ENCODE measurements around the gene SAMD4B.
"Not testable (repeated sequence)": the region's sequence is repeated elsewhere in the genome, so short reads cannot be mapped to it uniquely, and the experiment has no call there.

Gene SAMD4B

GRCh38 chr19:39341719-39342604, at the start of gene SAMD4B:
Gene SAMD4B, plus strand, starts transcription at chr19:39342421. Its CDS starts 14,473 bp downstream, at chr19:39356894.
- DNase-seq, result peak; percentile 98 to 99

GRCh38 chr19:39293394-39293793, 48.8 kb upstream of the SAMD4B start:
- DNase-seq, result no peak

- no peak for DNase-seq
Measured at GRCh38 chr19:39296055-39296645, 46.1 kb upstream of the SAMD4B start, which contains the start of gene IFNL1. Gene IFNL1, plus strand, starts transcription at chr19:39296407. Its CDS starts 15 bp downstream, at chr19:39296422.

- DNase-seq, result no peak
Measured at GRCh38 chr19:39296906-39297305, 45.3 kb upstream of the SAMD4B start.

DNA sequence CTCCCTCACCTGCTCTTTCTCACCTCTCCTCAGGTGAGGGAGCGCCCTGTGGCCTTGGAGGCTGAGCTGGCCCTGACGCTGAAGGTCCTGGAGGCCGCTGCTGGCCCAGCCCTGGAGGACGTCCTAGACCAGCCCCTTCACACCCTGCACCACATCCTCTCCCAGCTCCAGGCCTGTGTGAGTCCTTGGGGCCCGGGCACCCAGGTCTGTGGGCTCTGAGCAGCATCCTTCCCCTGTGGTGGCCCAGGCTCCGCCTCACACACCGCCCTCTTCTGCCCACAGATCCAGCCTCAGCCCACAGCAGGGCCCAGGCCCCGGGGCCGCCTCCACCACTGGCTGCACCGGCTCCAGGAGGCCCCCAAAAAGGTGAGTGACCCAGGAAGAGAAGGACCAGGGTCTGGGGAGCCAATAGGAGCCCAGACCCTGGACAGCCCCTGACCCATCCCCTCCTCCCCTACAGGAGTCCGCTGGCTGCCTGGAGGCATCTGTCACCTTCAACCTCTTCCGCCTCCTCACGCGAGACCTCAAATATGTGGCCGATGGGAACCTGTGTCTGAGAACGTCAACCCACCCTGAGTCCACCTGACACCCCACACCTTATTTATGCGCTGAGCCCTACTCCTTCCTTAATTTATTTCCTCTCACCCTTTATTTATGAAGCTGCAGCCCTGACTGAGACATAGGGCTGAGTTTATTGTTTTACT, 44.1 kb upstream of the SAMD4B start:
- no peak for DNase-seq

DNA sequence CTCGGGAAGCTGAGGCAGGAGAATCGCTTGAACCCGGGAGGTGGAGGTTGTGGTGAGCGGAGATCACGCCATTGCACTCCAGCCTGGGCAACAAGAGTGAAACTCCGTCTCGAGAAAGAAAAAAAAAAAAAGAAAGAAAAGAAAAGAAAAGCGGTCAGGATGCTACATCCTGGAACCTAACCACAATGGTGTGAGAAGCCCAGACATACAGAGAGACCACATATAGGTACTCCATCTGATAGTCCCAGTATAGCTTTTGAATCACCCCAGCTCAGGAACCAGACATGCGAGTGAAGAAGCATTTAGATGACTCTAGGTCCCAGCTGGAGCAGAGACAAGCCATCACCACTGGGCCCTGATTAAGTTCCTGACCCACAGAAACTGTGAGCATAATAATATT, 42.8 kb upstream of the SAMD4B start:
- no peak for DNase-seq

- no peak for DNase-seq
Measured at GRCh38 chr19:39299832-39300231, 42.4 kb upstream of the SAMD4B start.

DNA sequence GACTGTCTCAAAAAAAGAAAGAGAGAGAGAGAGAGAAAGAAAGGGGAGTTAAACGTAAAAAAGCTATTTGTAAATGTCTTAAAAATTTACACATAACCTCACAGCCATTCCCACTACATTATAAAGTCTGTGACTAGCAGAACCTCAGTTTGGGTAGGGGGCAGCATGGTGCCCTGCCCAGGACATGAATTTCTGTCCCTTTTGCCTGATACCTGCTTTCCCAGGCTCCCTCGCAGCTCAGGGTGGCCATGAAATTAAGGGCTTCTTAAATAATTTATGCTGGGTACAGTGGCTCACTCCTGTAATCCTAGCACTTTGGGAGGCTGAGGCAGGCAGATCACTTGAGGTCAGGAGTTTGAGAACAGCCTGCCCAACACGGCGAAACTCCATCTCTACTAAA, 41.2 kb upstream of the SAMD4B start:
- DNase-seq, result no peak

DNA sequence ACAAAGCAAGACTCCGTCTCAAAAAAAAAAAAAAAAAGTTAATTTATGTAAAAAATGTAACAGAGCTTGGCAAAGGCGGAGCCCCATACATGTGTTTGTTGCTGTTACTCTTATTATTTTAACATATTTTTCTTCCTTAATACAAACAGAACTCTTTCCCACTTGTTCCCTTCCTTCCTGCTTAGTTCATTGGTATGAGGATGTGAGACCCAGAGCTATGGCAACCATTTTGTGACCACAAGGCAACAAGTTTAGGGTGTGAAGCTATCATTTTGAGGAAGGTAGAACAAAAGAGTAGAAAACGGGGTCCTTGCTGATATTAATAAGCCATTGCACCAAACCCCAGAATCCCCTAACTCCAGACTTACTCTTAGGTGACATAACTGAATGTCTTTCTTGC, 40.7 kb upstream of the SAMD4B start:
- no peak for DNase-seq

DNA sequence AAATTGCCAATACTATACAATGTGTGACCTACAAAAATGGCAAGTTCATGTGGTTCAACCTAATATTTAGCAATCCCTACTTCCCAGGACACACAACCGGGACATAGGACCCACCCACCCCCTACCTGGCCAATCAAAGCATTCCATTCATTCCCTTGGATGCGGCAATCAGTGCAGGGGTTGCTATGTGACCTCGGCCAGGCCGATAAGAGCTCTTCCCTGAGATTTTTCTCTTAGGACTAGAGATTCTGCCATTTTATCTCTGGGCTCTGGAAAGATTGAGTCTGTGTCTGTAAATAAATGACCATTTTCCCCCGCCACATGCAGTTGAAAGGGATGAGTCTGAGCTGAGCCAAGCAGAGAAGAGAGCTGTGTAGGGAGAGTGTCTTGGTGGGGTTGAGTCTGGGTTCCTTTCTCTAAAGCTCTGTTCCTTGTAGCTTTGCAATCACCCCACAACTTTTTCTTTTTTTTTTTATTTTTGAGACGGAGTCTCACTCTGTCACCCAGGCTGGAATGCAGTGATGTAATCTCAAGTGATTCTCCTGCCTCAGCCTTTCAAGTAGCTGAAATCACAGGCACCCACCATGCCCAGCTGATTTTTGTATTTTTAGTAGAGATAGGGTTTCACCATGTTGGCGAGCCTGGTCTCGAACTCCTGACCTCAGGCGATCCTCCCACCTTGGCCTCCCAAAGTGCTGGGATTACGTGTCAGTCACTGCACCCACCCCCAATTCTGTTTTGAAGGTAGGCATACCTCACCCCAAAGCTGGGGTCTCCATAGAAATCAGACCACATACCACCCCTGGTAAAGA, 38.6 kb upstream of the SAMD4B start:
- no peak for DNase-seq

- no peak for DNase-seq
Measured at GRCh38 chr19:39304185-39304513, 38.1 kb upstream of the SAMD4B start.

DNA sequence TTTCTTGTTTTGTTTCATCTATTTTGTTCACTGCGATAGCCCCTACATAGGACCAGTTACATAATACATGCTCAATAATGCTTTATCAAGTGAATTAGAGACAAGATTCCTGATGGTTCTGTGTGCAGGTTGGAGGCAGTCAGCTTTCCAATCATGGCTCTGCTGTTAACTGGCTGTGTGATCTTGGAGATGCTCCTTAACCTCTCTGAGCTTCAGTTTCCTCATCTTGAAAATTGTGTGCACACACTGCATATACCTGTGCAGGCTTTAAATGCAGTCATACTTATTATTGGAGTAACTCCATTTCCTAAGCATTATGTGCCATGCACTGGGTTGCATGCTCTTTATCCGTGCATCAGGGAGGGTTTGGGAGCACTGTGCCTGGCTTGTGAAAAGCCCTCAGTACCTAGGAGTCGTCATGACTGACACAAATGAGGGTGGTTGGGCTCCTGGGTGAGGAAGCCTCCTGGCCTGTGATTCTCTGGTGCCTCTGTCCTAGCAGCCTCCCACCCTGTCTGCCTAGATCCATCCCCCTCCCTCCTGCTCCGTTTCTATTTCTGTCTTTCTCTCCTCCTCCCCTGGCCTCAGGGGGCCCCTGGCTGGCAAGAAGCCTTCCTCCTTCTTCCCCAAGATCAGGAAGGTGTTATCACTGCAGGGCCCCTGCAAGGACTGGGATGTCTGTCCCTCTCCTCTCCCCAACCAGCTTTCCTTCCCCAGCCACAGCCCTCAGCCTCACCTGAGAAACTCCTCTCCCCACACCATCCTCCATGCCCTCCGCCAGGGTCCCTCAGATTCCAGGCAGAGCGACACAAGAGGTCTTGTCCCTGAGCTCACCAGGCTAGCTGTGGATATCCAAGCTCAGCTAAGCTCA, 37.3 kb upstream of the SAMD4B start:
- no peak for DNase-seq

- DNase-seq, result no peak
Measured at GRCh38 chr19:39306075-39306474, 36.1 kb upstream of the SAMD4B start.

DNA sequence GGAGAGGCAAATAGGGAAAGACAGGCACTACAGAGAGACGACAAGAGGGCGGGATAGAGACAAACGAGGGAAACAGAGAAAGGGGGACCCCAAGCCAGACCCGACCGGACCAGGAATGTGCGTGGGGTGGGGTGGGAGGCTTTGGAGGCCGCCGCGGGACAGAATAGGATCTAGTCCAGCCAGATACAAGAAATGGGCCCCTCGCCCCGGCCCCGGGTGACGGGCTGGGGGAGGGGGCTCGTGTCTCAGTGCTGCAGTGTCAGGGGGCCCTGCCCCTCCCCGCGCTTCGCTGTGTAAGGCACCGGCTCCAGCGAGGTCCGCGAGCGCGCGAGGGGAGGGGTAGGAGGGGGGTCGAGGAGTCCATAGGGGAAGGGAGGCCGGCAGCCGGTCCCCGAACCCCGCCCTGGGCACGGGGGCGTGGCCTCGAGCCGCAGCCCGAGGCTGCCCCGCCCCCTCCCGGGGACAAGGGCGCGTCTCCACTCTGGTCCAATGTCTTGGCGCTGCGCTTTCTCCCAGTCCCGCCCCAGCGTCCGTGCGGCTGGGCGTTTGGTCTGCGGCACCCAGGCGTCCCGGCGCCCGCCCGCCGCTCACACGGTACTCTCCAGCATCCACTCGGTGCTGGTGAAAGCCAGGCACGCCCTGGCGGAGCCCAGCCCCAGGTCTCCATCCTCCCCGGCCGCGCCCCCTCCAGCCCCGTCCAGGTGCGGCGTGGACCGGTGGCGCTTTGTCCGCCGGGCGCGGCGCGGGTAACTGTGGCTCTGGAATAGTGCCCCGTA, 35.0 kb upstream of the SAMD4B start:
- DNase-seq, result no peak

DNA sequence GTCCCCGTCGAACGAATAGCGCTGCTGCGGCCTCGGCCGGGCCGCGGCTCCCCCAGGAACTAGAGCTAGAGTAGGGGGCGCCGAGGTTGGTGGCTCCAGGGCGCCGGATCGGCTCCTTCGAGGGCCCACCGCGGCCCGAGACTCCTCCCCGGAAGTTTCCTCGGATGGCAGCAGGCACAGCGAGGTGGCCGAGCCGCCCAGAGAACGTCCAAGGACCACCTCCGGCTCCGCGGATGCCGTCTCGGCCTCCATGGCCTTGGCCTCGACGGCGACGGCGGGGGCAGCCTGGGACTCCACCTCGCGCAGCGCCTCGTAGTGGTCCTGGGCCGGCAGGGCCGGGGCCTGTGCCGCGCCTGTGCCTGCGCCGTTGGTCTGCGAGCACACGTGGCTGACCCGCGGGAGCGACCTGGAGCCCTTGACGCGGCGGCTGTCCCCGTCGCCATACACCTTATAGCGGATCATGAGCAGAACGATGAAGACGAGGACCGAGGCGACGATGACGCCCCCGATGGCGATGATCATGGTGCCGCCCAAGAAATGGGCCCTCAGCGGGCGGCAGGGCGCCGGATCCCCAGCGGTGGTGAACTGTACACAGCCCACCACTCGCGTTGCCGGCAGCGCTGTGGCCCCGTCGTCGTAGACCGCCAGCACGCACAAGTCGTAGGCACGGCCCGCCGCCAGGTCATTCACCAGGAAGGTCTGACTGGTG, 34.2 kb upstream of the SAMD4B start:
- no peak for DNase-seq

DNA sequence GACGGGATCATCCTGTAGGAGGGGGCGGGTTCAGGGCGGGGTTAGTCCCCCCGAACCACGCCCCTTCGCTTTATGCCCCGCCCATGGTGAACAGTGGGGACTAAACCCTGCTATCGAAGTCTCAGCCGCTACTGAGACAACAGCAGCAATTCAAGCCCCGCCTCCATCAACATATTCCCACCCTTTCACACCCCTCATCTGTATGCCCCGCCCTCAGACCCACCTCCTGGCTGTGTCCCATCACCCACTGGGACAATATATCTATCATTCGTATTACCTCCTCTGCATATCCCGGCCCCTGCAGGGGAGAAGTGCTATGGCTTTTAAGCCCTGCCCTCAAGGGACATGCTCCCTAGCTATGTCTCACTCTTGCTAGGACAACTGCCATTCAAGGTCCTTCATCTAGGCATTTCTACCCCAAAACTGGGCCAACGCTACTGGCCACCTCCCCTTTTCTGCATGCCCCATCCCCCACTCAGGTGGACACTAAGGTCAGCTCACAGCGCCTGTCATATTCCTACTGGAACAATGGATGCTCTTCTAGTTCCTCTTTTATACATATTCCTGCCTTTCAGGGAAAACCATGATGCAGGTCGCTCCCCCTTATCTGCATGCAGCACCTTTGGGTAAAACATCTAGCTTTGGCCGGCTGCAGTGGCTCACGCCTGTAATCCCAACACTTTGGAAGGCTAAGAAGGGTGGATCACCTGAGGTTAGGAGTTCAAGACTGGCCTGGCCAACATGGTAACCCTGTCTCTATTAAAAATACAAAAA, 33.5 kb upstream of the SAMD4B start:
- no peak for DNase-seq

DNA sequence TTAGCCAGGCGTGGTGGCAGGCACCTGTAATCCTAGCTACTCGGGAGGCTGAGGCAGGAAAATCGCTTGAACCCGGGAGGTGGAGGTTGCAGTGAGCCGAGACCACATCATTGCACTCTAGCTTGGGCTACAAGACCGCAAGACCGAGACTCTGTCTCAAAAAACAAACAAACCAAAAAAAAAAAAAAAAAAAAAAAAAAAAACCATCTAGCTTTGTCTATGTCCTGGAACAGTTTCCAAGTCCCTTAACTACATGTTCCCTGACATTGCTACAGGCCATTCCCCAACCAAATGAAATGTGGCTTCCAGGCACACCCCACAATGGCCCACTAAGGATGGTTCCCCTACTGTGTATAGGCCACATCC, 32.9 kb upstream of the SAMD4B start:
- not testable (repeated sequence) for DNase-seq

DNA sequence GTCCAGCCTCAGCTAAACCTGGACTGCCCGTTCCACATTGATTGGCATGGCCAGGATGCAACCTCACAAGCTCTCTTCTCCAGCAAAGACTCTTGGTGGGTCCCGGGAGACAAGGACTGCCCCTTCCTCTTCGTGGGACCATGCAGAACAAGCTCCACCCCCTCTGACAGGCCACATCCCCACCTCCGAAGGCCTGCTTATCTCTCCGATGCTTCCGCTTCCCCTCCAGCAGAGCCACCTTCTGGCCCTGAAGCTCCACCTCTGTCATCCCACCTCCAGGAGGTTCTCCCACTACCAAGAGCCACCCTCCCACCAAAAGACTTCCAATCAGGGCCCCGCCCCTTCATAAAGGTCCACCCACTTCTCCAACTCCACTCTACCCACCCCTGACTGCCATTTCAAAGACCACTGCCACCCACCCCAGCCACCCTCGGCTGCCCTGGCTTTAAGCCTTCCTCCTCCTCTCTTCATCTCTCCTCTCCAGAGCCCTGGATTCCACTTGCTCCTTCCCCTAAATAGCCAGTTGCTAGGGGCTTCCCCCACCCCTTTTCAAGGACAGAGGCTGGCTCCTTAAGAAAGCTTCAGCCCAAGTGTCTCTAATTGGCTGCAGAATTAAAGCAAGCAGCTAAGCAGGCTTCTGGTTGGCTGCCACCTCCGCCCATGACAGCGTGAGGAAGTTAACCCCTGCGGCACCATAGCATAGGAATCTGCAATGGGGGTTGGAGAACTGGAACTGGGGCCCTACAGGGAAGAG, 31.5 kb upstream of the SAMD4B start:
- no peak for DNase-seq
